ENCODE measurements around the gene FBRSL1. TPM values are rescaled to one million over a fixed set of nuclear protein-coding genes. Genes with fewer than 3 reads are reported as not detected.

FBRSL1 gene
- total RNA-seq, 1 donor from 2014 or later, result 58.7 TPM

DNA sequence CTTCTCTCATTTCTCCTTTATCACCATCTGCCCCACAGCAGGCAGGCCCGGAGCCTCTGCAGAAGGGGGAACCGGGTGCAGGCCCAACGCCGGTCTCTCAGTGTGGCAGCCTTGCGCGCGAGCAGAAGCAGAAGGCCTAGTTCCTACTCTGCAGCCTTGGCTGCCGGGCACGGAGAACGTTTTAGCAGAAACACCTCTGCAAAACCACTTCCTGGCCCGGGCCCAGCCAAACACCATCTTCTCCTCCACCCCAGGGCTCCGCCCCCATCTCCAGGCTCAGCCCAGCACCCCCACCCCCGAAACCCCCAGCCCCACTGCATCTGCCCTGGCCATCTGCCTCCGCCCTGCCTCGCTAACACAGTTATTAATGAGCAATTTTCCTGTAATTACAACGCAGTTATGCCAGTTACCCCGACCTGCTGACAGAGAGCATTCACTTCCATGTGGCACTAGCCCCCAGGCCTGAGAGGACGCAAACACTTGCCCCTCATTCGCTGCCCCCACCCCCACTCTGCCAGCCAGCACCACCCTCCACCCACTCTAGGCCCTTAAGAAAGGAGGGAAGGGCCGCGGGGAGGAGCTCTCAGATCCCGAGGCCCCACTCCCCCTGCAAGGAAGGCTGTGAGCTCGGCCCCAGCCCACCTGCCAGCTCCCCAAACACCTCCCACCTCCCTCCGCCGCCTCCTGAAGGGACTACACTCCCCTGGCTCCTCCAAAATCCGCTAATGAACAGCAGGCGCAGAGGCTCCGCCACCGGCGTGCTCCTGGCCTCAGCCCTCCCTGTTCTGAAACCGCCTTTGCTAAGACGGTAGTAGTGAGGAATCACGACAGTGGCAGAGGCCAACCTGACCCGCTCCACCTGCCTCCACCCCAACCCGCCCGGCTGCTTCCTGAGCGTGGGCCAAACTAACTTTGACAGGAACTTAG, 44.7 kb upstream of the FBRSL1 start:
- H3K4me1 Mint-ChIP-seq, result peaks cover 63% of the 10 kb centered on the region
- POLR2A ChIA-PET, result interaction anchor here (0.8 to 1.6 kb wide), 4 partner anchors 12 to 43 kb away, joined by 3 to 9 read pairs (median 5); no protein-coding TSS in a partner anchor
- no peaks in the 10 kb centered on the region for H3K36me3 Mint-ChIP-seq (ENCODE audit: low read depth)
- H3K27ac Mint-ChIP-seq, result peak overlapping the region; percentile 98
- DNase-seq (peak; percentile 61), ATAC-seq (ENCODE audit: low read depth) (peak; percentile 85)
- H3K27me3 Mint-ChIP-seq, result no peaks in the 10 kb centered on the region
- intact Hi-C loops (cut with micrococcal nuclease), result loop anchor here (2.0 to 10.0 kb wide), 3 partner anchors 14 to 370 kb away; no protein-coding TSS in a partner anchor
- peak overlapping the region; percentile 73 for H3K4me3 Mint-ChIP-seq
- no peak for TF ChIP-seq CTCF (IDR thresholded peaks at IDR 0.05)
- CTCF ChIA-PET, result no interaction called here
- no peaks in the 10 kb centered on the region for H3K9me3 Mint-ChIP-seq

DNA sequence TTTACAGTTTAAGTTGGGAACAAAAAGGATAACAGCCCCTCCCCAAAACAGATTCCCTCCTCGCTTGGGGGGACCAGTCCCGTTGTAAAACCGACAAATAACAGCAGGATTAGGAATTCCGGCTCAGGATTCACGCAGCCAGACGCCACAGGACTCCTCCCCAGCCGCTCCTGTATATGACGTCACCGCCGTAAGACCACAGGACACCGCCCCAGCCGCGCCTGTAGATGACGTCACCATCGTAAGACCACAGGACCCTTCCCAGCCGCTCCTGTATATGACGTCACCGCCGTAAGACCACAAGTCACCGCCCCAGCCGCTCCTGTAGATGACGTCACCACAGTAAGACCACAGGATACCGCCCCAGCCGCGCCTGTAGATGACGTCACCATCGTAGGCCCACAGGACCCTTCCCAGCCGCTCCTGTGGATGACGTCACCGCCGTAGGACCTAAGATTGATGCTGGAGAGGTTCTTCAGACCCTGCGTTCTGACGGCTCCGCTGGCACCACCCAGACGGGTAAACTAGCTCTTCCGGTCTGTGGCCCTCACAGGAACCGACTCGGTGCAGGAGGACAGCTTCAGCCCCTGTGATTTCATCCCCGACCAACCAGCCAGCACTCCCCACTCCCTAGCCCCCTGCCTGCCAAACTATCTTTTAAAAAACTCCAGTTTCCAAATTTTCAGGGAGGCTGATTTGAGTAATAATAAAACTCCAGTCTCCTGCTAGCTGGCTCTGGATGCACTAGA, 43.9 kb upstream of the FBRSL1 start:
- POLR2A ChIA-PET, result interaction anchor here (0.9 to 1.6 kb wide), 3 partner anchors 11 to 43 kb away, joined by 3 to 9 read pairs (median 5); no protein-coding TSS in a partner anchor
- intact Hi-C loops (cut with micrococcal nuclease), result loop anchor here (2.0 to 10.0 kb wide), 3 partner anchors 15 to 371 kb away; no protein-coding TSS in a partner anchor
- ATAC-seq (ENCODE audit: low read depth), result peak; percentile 9
- no peaks in the 10 kb centered on the region for H3K27me3 Mint-ChIP-seq
- H3K27ac Mint-ChIP-seq, result peak overlapping the region; percentile 98
- H3K4me1 Mint-ChIP-seq, result peaks cover 63% of the 10 kb centered on the region
- H3K4me3 Mint-ChIP-seq, result peak overlapping the region; percentile 66
- H3K36me3 Mint-ChIP-seq (ENCODE audit: low read depth), result no peaks in the 10 kb centered on the region
- no peak for DNase-seq
- no peak for TF ChIP-seq CTCF (IDR thresholded peaks at IDR 0.05)
- CTCF ChIA-PET, result interaction anchor here (1.1 kb wide), 1 partner anchor 17 kb away, joined by 3 read pairs; no protein-coding TSS in a partner anchor
- H3K9me3 Mint-ChIP-seq, result no peaks in the 10 kb centered on the region

GRCh38 chr12:132446633-132447326, 43.2 kb upstream of the FBRSL1 start:
- Mint-ChIP-seq H3K4me1 (peaks cover 69% of the 10 kb centered on the region), H3K36me3 (ENCODE audit: low read depth) (no peaks in the 10 kb centered on the region), H3K9me3 (no peaks in the 10 kb centered on the region), H3K27me3 (no peaks in the 10 kb centered on the region), H3K27ac (peak overlapping the region; percentile 98), H3K4me3 (no peak overlapping the region)
- intact Hi-C loops (cut with micrococcal nuclease), result loop anchor here (10.0 kb wide), 1 partner anchor 372 kb away; no protein-coding TSS in a partner anchor
- ChIA-PET CTCF (interaction anchor here (1.1 kb wide), 1 partner anchor 16 kb away, joined by 3 read pairs; no protein-coding TSS in a partner anchor), POLR2A (interaction anchor here (1.6 kb wide), 1 partner anchor 23 kb away, joined by 5 read pairs; no protein-coding TSS in a partner anchor)
- no peak for DNase-seq
- ATAC-seq (ENCODE audit: low read depth), result no peak
- no peak for TF ChIP-seq CTCF (IDR thresholded peaks at IDR 0.05)

GRCh38 chr12:132447327-132447720, 42.6 kb upstream of the FBRSL1 start:
- Mint-ChIP-seq H3K9me3 (no peaks in the 10 kb centered on the region), H3K4me1 (peaks cover 74% of the 10 kb centered on the region), H3K27me3 (no peaks in the 10 kb centered on the region), H3K4me3 (no peak overlapping the region), H3K27ac (no peak overlapping the region), H3K36me3 (ENCODE audit: low read depth) (no peaks in the 10 kb centered on the region)
- intact Hi-C loops (cut with micrococcal nuclease), result loop anchor here (10.0 kb wide), 1 partner anchor 373 kb away; no protein-coding TSS in a partner anchor
- CTCF ChIA-PET, result no interaction called here
- no peak for TF ChIP-seq CTCF (IDR thresholded peaks at IDR 0.05)
- no peak for DNase-seq
- ATAC-seq (ENCODE audit: low read depth), result no peak
- POLR2A ChIA-PET, result interaction anchor here (0.8 kb wide), 1 partner anchor 22 kb away, joined by 4 read pairs; no protein-coding TSS in a partner anchor
